Measurements from ENCODE around the gene PAK4. TPM values are rescaled to one million over a fixed set of nuclear protein-coding genes. Genes with fewer than 3 reads are reported as not detected.

PAK4 gene
- total RNA-seq, 1 experiment from 2014 or later: 90.1 TPM

DNA sequence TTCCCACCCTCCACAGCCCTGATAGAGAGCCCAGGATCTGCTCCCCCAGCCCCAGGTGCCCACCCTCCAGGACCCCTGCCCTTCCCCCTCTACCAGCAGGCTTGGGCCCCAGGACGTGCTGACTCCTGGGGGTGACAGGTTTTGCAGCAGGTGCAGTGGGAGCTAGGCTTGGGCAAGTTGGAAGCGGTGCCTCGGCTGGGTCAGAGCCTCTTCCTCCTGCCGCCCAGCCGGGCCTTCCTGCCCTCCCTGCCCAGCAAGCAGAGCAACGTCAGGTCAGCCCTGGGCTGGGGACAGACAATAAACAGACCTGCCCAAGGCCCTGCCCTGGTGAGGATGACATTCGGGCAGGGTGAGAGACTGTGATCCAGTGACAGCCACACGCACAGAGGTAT is 62.0 kb downstream of the PAK4 start:
- Histone ChIP-seq H3K27me3 (ENCODE audit: insufficient read depth, low read length) (no peaks in the 10 kb centered on the region), H3K9ac (ENCODE audit: low read length) (no peak overlapping the region), H3K4me1 (ENCODE audit: control insufficient read depth in 1 of 2, insufficient read depth in 2 of 2, low read length in 2 of 2) (peaks cover 0 to 6% of the 10 kb centered on the region in 2 experiments; a peak in 1 of 4 replicates), H3K4me2 (ENCODE audit: low read length) (no peak overlapping the region), H3K9me3 (ENCODE audit: control insufficient read depth in 1 of 2, insufficient read depth in 1 of 2, low read depth in 1 of 2, low read length in 2 of 2) (no peaks in the 10 kb centered on the region), H3K4me3 (replicated peaks in 1 of 2; ENCODE audit: low read depth in 1 of 2, low read length in 2 of 2) (no peak overlapping the region), H4K20me1 (ENCODE audit: insufficient read depth) (no peaks in the 10 kb centered on the region), H2AFZ (ENCODE audit: low read depth, low read length, poor library complexity, severe bottlenecking) (no peak overlapping the region), H3K79me2 (ENCODE audit: insufficient read depth, low read length) (no peaks in the 10 kb centered on the region), H3K27ac (ENCODE audit: low read depth, low read length) (no peak overlapping the region), H3K36me3 (ENCODE audit: control insufficient read depth in 1 of 2, insufficient read depth in 2 of 2, low read length in 2 of 2) (no peaks in the 10 kb centered on the region), H3K9me2 (ENCODE audit: insufficient read depth) (no peaks in the 10 kb centered on the region)
- peak; percentile 35; the same call in 1 of the 2 replicates for ATAC-seq
- ChIA-PET POLR2A (no interaction called here), RAD21 (ENCODE audit: low non-redundant PET in 1 of 2, low total read pairs in 2 of 2, uncharacterized antibody in 2 of 2, unreplicated experiment in 2 of 2) (no interaction called here), CTCF (no interaction called here)
- no TSS peak for BruUV-seq (replicated peaks)
- DNase-seq (ENCODE audit: low read depth, low spot score): no peak
- intact Hi-C loops (cut with micrococcal nuclease): loop anchor here (1.0 to 5.0 kb wide), 3 partner anchors 65 to 225 kb away; no protein-coding TSS in a partner anchor
- TF ChIP-seq, protein P1, sequence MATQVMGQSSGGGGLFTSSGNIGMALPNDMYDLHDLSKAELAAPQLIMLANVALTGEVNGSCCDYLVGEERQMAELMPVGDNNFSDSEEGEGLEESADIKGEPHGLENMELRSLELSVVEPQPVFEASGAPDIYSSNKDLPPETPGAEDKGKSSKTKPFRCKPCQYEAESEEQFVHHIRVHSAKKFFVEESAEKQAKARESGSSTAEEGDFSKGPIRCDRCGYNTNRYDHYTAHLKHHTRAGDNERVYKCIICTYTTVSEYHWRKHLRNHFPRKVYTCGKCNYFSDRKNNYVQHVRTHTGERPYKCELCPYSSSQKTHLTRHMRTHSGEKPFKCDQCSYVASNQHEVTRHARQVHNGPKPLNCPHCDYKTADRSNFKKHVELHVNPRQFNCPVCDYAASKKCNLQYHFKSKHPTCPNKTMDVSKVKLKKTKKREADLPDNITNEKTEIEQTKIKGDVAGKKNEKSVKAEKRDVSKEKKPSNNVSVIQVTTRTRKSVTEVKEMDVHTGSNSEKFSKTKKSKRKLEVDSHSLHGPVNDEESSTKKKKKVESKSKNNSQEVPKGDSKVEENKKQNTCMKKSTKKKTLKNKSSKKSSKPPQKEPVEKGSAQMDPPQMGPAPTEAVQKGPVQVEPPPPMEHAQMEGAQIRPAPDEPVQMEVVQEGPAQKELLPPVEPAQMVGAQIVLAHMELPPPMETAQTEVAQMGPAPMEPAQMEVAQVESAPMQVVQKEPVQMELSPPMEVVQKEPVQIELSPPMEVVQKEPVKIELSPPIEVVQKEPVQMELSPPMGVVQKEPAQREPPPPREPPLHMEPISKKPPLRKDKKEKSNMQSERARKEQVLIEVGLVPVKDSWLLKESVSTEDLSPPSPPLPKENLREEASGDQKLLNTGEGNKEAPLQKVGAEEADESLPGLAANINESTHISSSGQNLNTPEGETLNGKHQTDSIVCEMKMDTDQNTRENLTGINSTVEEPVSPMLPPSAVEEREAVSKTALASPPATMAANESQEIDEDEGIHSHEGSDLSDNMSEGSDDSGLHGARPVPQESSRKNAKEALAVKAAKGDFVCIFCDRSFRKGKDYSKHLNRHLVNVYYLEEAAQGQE (IDR thresholded peaks at IDR 0.05; ENCODE audit: low read depth): no peak
- TF ChIP-seq EZH2phosphoT487 (IDR thresholded peaks at IDR 0.05; ENCODE audit: borderline replicate concordance): no peak
- TF ChIP-seq CEBPB (IDR thresholded peaks at IDR 0.05; ENCODE audit: low read depth): no peak
- no peak for TF ChIP-seq ELF1 (IDR thresholded peaks at IDR 0.05; ENCODE audit: borderline replicate concordance, low read depth)
- TF ChIP-seq, protein P2, sequence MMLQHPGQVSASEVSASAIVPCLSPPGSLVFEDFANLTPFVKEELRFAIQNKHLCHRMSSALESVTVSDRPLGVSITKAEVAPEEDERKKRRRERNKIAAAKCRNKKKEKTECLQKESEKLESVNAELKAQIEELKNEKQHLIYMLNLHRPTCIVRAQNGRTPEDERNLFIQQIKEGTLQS (IDR thresholded peaks at IDR 0.05): no peak
- no peak for TF ChIP-seq CBX3 (IDR thresholded peaks at IDR 0.05; ENCODE audit: low read depth)
- no peak for TF ChIP-seq EGR1 (IDR thresholded peaks at IDR 0.05; ENCODE audit: low read depth)
- TF ChIP-seq SIN3A (IDR thresholded peaks at IDR 0.05; ENCODE audit: low read depth): no peak
- TF ChIP-seq, protein P3, sequence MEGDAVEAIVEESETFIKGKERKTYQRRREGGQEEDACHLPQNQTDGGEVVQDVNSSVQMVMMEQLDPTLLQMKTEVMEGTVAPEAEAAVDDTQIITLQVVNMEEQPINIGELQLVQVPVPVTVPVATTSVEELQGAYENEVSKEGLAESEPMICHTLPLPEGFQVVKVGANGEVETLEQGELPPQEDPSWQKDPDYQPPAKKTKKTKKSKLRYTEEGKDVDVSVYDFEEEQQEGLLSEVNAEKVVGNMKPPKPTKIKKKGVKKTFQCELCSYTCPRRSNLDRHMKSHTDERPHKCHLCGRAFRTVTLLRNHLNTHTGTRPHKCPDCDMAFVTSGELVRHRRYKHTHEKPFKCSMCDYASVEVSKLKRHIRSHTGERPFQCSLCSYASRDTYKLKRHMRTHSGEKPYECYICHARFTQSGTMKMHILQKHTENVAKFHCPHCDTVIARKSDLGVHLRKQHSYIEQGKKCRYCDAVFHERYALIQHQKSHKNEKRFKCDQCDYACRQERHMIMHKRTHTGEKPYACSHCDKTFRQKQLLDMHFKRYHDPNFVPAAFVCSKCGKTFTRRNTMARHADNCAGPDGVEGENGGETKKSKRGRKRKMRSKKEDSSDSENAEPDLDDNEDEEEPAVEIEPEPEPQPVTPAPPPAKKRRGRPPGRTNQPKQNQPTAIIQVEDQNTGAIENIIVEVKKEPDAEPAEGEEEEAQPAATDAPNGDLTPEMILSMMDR (IDR thresholded peaks at IDR 0.05 in 2 of 3, conservative IDR thresholded peaks at IDR 0.05 in 1 of 3; ENCODE audit: borderline replicate concordance in 1 of 3, insufficient read depth in 1 of 3, low read depth in 2 of 3, low read length in 2 of 3): no peak
